Uterus (tissue), 4 donors: ENCODE measurements around the gene CCDC106. TPM values are rescaled to one million over a fixed set of nuclear protein-coding genes. Genes with fewer than 3 reads are reported as not detected.

Experiments
- DNase-seq, 2 donors: peaks; one replicate each; pipeline ENCODE4 v3.0.0-alpha.2; 2019 to 2020
- H3K27ac ChIP-seq, 2 donors: fragments of 200-600 bp; sonication (generic); 1 replicate in 1 of 2; 2 replicates in 1 of 2; pipeline ENCODE4 v1.5.1; 2016 to 2018
- H3K27me3 ChIP-seq, 2 donors: fragments of 200-600 bp; sonication (generic); one replicate each; pipeline ENCODE4 v1.5.1; 2018 to 2019; ENCODE audit warnings: control low read depth in 1 of 2
- H3K36me3 ChIP-seq, 2 donors: fragments of 200-600 bp; sonication (generic); one replicate each; pipeline ENCODE4 v1.5.1; 2019; ENCODE audit warnings: control low read depth in 1 of 2
- H3K4me1 ChIP-seq, 2 donors: fragments of 200-600 bp; sonication (generic); one replicate each; pipeline ENCODE4 v1.5.1; 2018 to 2019; ENCODE audit warnings: control low read depth in 1 of 2
- H3K4me3 ChIP-seq, 2 donors: fragments of 200-600 bp; sonication (generic); 1 replicate in 1 of 2; 2 replicates in 1 of 2; pipeline ENCODE4 v1.5.1; 2018 to 2019; ENCODE audit warnings: mild to moderate bottlenecking in 1 of 2
- H3K9me3 ChIP-seq, 2 donors: fragments of 200-600 bp; sonication (generic); one replicate each; pipeline ENCODE4 v1.5.1; 2019; ENCODE audit warnings: control low read depth in 1 of 2
- CTCF ChIP-seq, 4 experiments: fragments of 200-600 bp in 2 of 4; fragments of 450-650 bp in 2 of 4; sonication (generic) in 2 of 4; IDR thresholded peaks; one replicate each; pipeline ENCODE4 v1.5.1; 2016 to 2019; ENCODE audit warnings: antibody characterized with exemption in 4 of 4, mild to moderate bottlenecking in 2 of 4, moderate library complexity in 1 of 4
- POLR2A ChIP-seq, 2 donors: fragments of 450-650 bp; IDR thresholded peaks; one replicate each; pipeline ENCODE4 v1.6.1; 2016; ENCODE audit warnings: antibody characterized with exemption in 2 of 2, mild to moderate bottlenecking in 1 of 2, moderate library complexity in 1 of 2
- intact Hi-C: fragments of 100-400 bp; cut with DNase I; formaldehyde crosslinking; loops from one replicate; pipeline ENCODE4 v1.15.1; 2023; ENCODE audit warnings: low total_unique reads
- total RNA-seq, 4 donors: library from RNA; depleted of rRNA in 3 of 4; stranded (reverse); fragments of >200 nt in 3 of 4; gene quantifications; one replicate each; pipeline versions ENCODE4 v1.1.0 to v1.2.4, GENCODE V29; 2014 to 2023
- donor health status: DM: yes; HTN: yes; CAD: no.

The CCDC106 gene
- total RNA-seq, 4 donors from 2014 or later = 2.9 to 25.0 (median 6.7) TPM

GRCh38 chr19:55624109-55625003 lies 23.7 kb upstream of the CCDC106 start, which contains the start of gene ZNF784:
Gene ZNF784 (minus strand): TSS chr19:55624566. CDS start chr19:55624561, 5 bp downstream.
- Histone ChIP-seq H3K4me3 (peak within 1 kb of the TSS; percentile 58 to 70), H3K4me1 (no peaks in the 10 kb centered on the region), H3K36me3 (no peaks in the 10 kb centered on the region), H3K27ac (peak within 1 kb of the TSS; percentile 94 to 99), H3K9me3 (no peaks in the 10 kb centered on the region), H3K27me3 (no peaks in the 10 kb centered on the region)
- peak; percentile 30 to 69 for TF ChIP-seq POLR2A (IDR thresholded peaks at IDR 0.05)
- TF ChIP-seq CTCF (IDR thresholded peaks at IDR 0.05) = no peak
- intact Hi-C loops = no loop called here
- peak; percentile 92 to 93 for DNase-seq

- Histone ChIP-seq H3K36me3 (no peaks in the 10 kb centered on the region), H3K4me3 (peak overlapping the region; percentile 58 to 70), H3K27ac (peak overlapping the region; percentile 94 to 99), H3K9me3 (no peaks in the 10 kb centered on the region), H3K27me3 (no peaks in the 10 kb centered on the region), H3K4me1 (no peaks in the 10 kb centered on the region)
- TF ChIP-seq CTCF (IDR thresholded peaks at IDR 0.05) (no peak), POLR2A (IDR thresholded peaks at IDR 0.05) (no peak)
- no peak for DNase-seq
- intact Hi-C loops = no loop called here
Measured at GRCh38 chr19:55625004-55625326, 23.0 kb upstream of the CCDC106 start.

DNA sequence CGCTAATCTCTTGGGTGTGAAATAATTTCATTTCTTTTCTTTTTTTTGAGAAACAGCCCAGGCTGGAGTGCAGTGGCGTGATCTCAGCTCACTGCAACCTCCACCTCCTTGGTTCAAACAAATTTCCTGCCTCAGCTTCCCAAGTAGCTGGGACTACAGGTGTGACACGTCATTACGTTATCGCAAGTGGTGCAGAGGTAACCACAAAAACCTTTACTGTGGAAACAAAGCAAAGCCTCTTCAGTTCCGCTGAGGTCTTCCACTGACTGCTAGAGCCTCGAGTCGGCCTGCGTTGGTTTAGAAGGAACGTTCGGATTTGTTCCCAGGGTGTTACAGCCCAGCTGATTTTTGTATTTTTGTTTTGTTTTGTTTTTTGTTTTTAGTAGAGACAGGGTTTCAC lies 21.7 kb upstream of the CCDC106 start:
- Histone ChIP-seq H3K4me1 (no peaks in the 10 kb centered on the region), H3K4me3 (no peak overlapping the region), H3K27ac (no peak overlapping the region), H3K36me3 (no peaks in the 10 kb centered on the region), H3K9me3 (no peaks in the 10 kb centered on the region), H3K27me3 (no peaks in the 10 kb centered on the region)
- intact Hi-C loops = no loop called here
- no peak for TF ChIP-seq POLR2A (IDR thresholded peaks at IDR 0.05)
- no peak for TF ChIP-seq CTCF (IDR thresholded peaks at IDR 0.05)
- DNase-seq = no peak

DNA sequence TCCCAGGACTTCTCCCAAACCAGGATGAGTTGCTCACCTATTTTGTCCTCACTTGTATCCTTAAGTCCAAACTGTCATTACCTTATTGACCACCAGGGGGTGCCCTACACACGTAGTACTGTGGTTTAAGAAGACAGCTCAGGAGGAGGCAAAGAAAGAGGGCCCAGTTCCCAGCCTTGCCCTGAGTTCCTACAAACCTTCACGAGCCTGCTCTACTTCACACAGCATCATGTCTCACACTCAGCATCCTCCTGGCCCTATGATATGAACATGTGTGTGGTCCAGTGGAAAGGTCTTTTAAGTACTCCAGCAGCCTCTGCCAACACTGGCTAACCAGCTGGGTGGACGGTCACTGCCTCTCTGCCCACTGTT lies 15.6 kb upstream of the CCDC106 start:
- Histone ChIP-seq H3K36me3 (no peaks in the 10 kb centered on the region), H3K27me3 (no peaks in the 10 kb centered on the region), H3K27ac (peak overlapping the region in 1 of 2 donors; percentile 38), H3K4me3 (no peak overlapping the region), H3K4me1 (peaks cover 0 to 21% of the 10 kb centered on the region in 2 donors), H3K9me3 (no peaks in the 10 kb centered on the region)
- TF ChIP-seq POLR2A (IDR thresholded peaks at IDR 0.05) (no peak), CTCF (IDR thresholded peaks at IDR 0.05) (peak; percentile 81 to 94 (median 86))
- peak; percentile 69 to 97 for DNase-seq
- intact Hi-C loops = no loop called here

DNA sequence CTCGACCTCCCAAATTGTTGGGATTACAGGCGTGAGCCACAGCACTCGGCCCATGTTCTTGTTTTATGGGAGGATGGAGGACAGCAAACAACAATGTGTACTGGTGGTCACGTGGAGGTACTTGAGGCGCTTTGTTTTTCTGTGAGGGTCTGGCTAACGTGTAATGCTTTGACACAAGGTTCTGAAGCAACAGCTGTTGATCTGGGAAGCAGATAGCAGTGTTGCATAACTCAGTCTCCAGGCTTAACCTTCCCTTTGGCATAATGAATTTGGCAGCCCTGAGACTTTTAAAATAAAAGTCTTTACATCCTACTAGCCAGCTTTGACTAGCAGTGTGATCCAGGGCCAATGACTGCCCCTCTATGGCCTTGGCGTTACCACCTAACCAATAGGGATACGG lies 14.2 kb upstream of the CCDC106 start:
- intact Hi-C loops = no loop called here
- DNase-seq = no peak
- Histone ChIP-seq H3K9me3 (no peaks in the 10 kb centered on the region), H3K4me1 (peaks cover 0 to 23% of the 10 kb centered on the region in 2 donors), H3K36me3 (no peaks in the 10 kb centered on the region), H3K27me3 (no peaks in the 10 kb centered on the region), H3K4me3 (no peak overlapping the region), H3K27ac (peak overlapping the region in 1 of 2 donors; percentile 98)
- no peak for TF ChIP-seq CTCF (IDR thresholded peaks at IDR 0.05)
- TF ChIP-seq POLR2A (IDR thresholded peaks at IDR 0.05) = no peak
